Motor neuron (in vitro differentiated cells): ENCODE data around the gene DGKZ. TPM values are rescaled to one million over a fixed set of nuclear protein-coding genes. Genes with fewer than 3 reads are reported as not detected.
"Not testable (repeated sequence)": the region's sequence is repeated elsewhere in the genome, so short reads cannot be mapped to it uniquely, and the experiment has no call there.

Experiments
- ATAC-seq, 8 experiments: fragments of 200-7000 bp; cut with Tn5 transposase; replicated peaks in 6 of 8; 2 replicates each; pipeline ENCODE4 v1.8.0; 2021; ENCODE audit warnings: mild to moderate bottlenecking in 8 of 8, moderate library complexity in 8 of 8
- H3K27ac ChIP-seq, 2 donors: fragments of 250-450 bp; sonication (Bioruptor Pico); 2 replicates each; pipeline ENCODE4 v1.9.0; 2021; ENCODE audit warnings: antibody characterized with exemption in 2 of 2, mild to moderate bottlenecking in 2 of 2, moderate library complexity in 1 of 2
- H3K4me1 ChIP-seq, 2 donors: fragments of 250-450 bp; sonication (Bioruptor Pico); replicated peaks in 1 of 2; 2 replicates each; pipeline ENCODE4 v1.6.1; 2021; ENCODE audit warnings: antibody characterized with exemption in 2 of 2, mild to moderate bottlenecking in 2 of 2, moderate library complexity in 1 of 2
- H3K4me3 ChIP-seq, 5 donors: fragments of 250-450 bp; sonication (Bioruptor Pico); 2 replicates each; pipeline ENCODE4 v1.9.0; 2021; ENCODE audit warnings: antibody characterized with exemption in 5 of 5, mild to moderate bottlenecking in 5 of 5, moderate library complexity in 4 of 5
- WGBS, 10 experiments: fragments of 450-650 bp; shearing (Covaris generic); methylation state at CpG; one replicate each; pipeline ENCODE4 v1.0.0; 2022; 5-methylcytosine and 5-hydroxymethylcytosine counted together
- in situ Hi-C, 9 experiments: fragments of 400-800 bp; cut with MboI; loops; one replicate each; pipeline ENCODE4 v1.15.0; 2021; ENCODE audit warnings: low sequenced_read_pairs in 9 of 9, low pct_unique_long_range_greater_than_20kb in 2 of 9; ENCODE audit not compliant: unreplicated experiment in 9 of 9
- total RNA-seq, 8 experiments: library from RNA; unstranded; fragments of 300-600 nt; gene quantifications; 2 replicates each; pipeline versions ENCODE4 v1.2.3 to v1.2.4, GENCODE V29; 2022

The DGKZ gene
- total RNA-seq, 8 experiments from 2014 or later: 16.8 to 54.0 (median 25.9) TPM

- Histone ChIP-seq H3K4me3 (no peak overlapping the region), H3K27ac (no peak overlapping the region), H3K4me1 (peaks cover 46 to 59% of the 10 kb centered on the region in 2 donors)
- no peak for ATAC-seq
- 40 to 80% methylated on average over 1 of the region's 3 CpGs; no CpG with 5 or more reads in 8 of the 10 experiments for WGBS, 10 experiments
- in situ Hi-C loops: no loop called here
Measured at GRCh38 chr11:46364791-46365190, 17.5 kb downstream of the DGKZ start.

- no CpG with 5 or more reads among the region's 22 CpGs for WGBS, 10 experiments
- ATAC-seq: no peak
- H3K4me3 ChIP-seq: no peak overlapping the region
- no peak overlapping the region for H3K27ac ChIP-seq
- H3K4me1 ChIP-seq: peaks cover 47 to 60% of the 10 kb centered on the region in 2 donors
- in situ Hi-C loops: no loop called here
Measured at GRCh38 chr11:46366260-46366659, 19.0 kb downstream of the DGKZ start.

- peaks cover 43 to 56% of the 10 kb centered on the region in 2 donors for H3K4me1 ChIP-seq
Measured at GRCh38 chr11:46366661-46367161, 19.4 kb downstream of the DGKZ start.

GRCh38 chr11:46367244-46367915 lies 20.1 kb downstream of the DGKZ start:
- Histone ChIP-seq H3K4me3 (no peak overlapping the region), H3K4me1 (peaks cover 36 to 50% of the 10 kb centered on the region in 2 donors), H3K27ac (peak overlapping the region in 1 of 2 donors; percentile 74)
- in situ Hi-C loops: no loop called here
- 0 to 24% methylated on average over 1 to 7 of the region's 32 CpGs; no CpG with 5 or more reads in 8 of the 10 experiments for WGBS, 10 experiments
- peak; percentile 49 to 70 (median 58) for ATAC-seq

More at GRCh38 chr11:46366661-46367161, 19.4 kb downstream of the DGKZ start:
- Histone ChIP-seq H3K4me3 (no peak overlapping the region), H3K27ac (peak overlapping the region in 1 of 2 donors; percentile 74)
- ATAC-seq: no peak
- in situ Hi-C loops: no loop called here
- WGBS, 10 experiments: 80% methylated on average over 1 of the region's 31 CpGs; no CpG with 5 or more reads in 9 of the 10 experiments

- H3K27ac ChIP-seq: peak overlapping the region in 1 of 2 donors; percentile 74
- peak in 1 of 8 experiments; percentile 1 for ATAC-seq
- H3K4me1 ChIP-seq: peaks cover 31 to 45% of the 10 kb centered on the region in 2 donors
- in situ Hi-C loops: no loop called here
- H3K4me3 ChIP-seq: no peak overlapping the region
- 80 to 100% (median 96%) methylated on average over 1 to 3 of the region's 12 CpGs; no CpG with 5 or more reads in 6 of the 10 experiments for WGBS, 10 experiments
Measured at GRCh38 chr11:46367916-46368267, 20.6 kb downstream of the DGKZ start.

- 0 to 66% (median 40%) methylated on average over 1 to 7 of the region's 25 CpGs; no CpG with 5 or more reads in 6 of the 10 experiments for WGBS, 10 experiments
- in situ Hi-C loops: no loop called here
- H3K4me3 ChIP-seq: no peak overlapping the region
- peak overlapping the region in 1 of 2 donors; percentile 5 for H3K27ac ChIP-seq
- H3K4me1 ChIP-seq: peaks cover 19 to 35% of the 10 kb centered on the region in 2 donors
- ATAC-seq: peak; percentile 70 to 91 (median 82)
Measured at GRCh38 chr11:46369458-46370152, 22.3 kb downstream of the DGKZ start.

- H3K4me3 ChIP-seq: no peak overlapping the region
- H3K4me1 ChIP-seq: peaks cover 19 to 35% of the 10 kb centered on the region in 2 donors
- ATAC-seq: peak in 1 of 8 experiments; percentile 7
- whole genome bisulfite sequencing, 10 experiments: 50 to 93% (median 87%) methylated on average over 1 to 8 of the region's 13 CpGs; no CpG with 5 or more reads in 3 of the 10 experiments
- in situ Hi-C loops: no loop called here
- no peak overlapping the region for H3K27ac ChIP-seq
Measured at GRCh38 chr11:46370253-46370652, 23.0 kb downstream of the DGKZ start.

GRCh38 chr11:46371262-46371661 lies 24.0 kb downstream of the DGKZ start:
- H3K4me3 ChIP-seq, H3K27ac ChIP-seq, ATAC-seq, in situ Hi-C loops: not testable (repeated sequence)
- 93 to 100% (median 100%) methylated on average over 1 to 4 of the region's 19 CpGs; no CpG with 5 or more reads in 6 of the 10 experiments for WGBS, 10 experiments
- peaks cover 19 to 29% of the 10 kb centered on the region in 2 donors for H3K4me1 ChIP-seq

GRCh38 chr11:46372086-46372485 lies 24.8 kb downstream of the DGKZ start:
- H3K27ac ChIP-seq: no peak overlapping the region
- no peak for ATAC-seq
- WGBS, 10 experiments: 100% methylated on average over 2 of the region's 10 CpGs; no CpG with 5 or more reads in 9 of the 10 experiments
- peaks cover 15 to 24% of the 10 kb centered on the region in 2 donors for H3K4me1 ChIP-seq
- in situ Hi-C loops: no loop called here
- no peak overlapping the region for H3K4me3 ChIP-seq

- in situ Hi-C loops: not testable (repeated sequence)
Measured at GRCh38 chr11:46372501-46372900, 25.2 kb downstream of the DGKZ start.

GRCh38 chr11:46373787-46374740 lies 26.8 kb downstream of the DGKZ start:
- peaks cover 10 to 13% of the 10 kb centered on the region in 2 donors for H3K4me1 ChIP-seq
- H3K27ac ChIP-seq: peak overlapping the region in 1 of 2 donors; percentile 24
- WGBS, 10 experiments: 67 to 100% (median 83%) methylated on average over 2 to 6 of the region's 30 CpGs; no CpG with 5 or more reads in 4 of the 10 experiments
- H3K4me3 ChIP-seq: no peak overlapping the region
- in situ Hi-C loops: no loop called here
- no peak for ATAC-seq

More at GRCh38 chr11:46372501-46372900, 25.2 kb downstream of the DGKZ start:
- WGBS, 10 experiments: 100% methylated on average over 1 of the region's 15 CpGs; no CpG with 5 or more reads in 9 of the 10 experiments
- peaks cover 11 to 20% of the 10 kb centered on the region in 2 donors for H3K4me1 ChIP-seq
- not testable (repeated sequence) for H3K4me3 ChIP-seq, H3K27ac ChIP-seq, ATAC-seq

GRCh38 chr11:46374815-46375214 lies 27.6 kb downstream of the DGKZ start:
- H3K27ac ChIP-seq: no peak overlapping the region
- WGBS, 10 experiments: 80 to 100% (median 90%) methylated on average over 2 to 6 of the region's 15 CpGs; no CpG with 5 or more reads in 5 of the 10 experiments
- H3K4me3 ChIP-seq: no peak overlapping the region
- peaks cover 11 to 14% of the 10 kb centered on the region in 2 donors for H3K4me1 ChIP-seq
- in situ Hi-C loops: loop anchor here in 2 of 9 experiments (25.0 kb wide), 1 partner anchor 162 kb away; no protein-coding TSS in a partner anchor
- no peak for ATAC-seq
